CD4-positive, alpha-beta T cell treated with Interleukin-4 for 4 hours (primary cell): ENCODE data around the gene SH3GL2.

ENCODE experiments used
- DNase-seq: peaks from one replicate; pipeline ENCODE4 v3.0.0-alpha.2; 2020

SH3GL2 gene

GRCh38 chr9:17611917-17612316 lies 33.1 kb downstream of the SH3GL2 start:
- no peak for DNase-seq

- no peak for DNase-seq
Measured at GRCh38 chr9:17613758-17614157, 34.9 kb downstream of the SH3GL2 start.

GRCh38 chr9:17614250-17614649 lies 35.4 kb downstream of the SH3GL2 start:
- DNase-seq, result no peak

- DNase-seq, result no peak
Measured at GRCh38 chr9:17614903-17615302, 36.0 kb downstream of the SH3GL2 start.

- DNase-seq, result no peak
Measured at GRCh38 chr9:17622141-17622540, 43.3 kb downstream of the SH3GL2 start.

- no peak for DNase-seq
Measured at GRCh38 chr9:17622749-17623148, 43.9 kb downstream of the SH3GL2 start.

- no peak for DNase-seq
Measured at GRCh38 chr9:17623965-17624364, 45.1 kb downstream of the SH3GL2 start.

- DNase-seq, result no peak
Measured at GRCh38 chr9:17624571-17624970, 45.7 kb downstream of the SH3GL2 start.

GRCh38 chr9:17625644-17626388 lies 47.0 kb downstream of the SH3GL2 start:
- DNase-seq, result no peak

- no peak for DNase-seq
Measured at GRCh38 chr9:17627641-17628040, 48.8 kb downstream of the SH3GL2 start.

- DNase-seq, result no peak
Measured at GRCh38 chr9:17628624-17629023, 49.8 kb downstream of the SH3GL2 start.

- DNase-seq, result no peak
Measured at GRCh38 chr9:17630531-17630949, 51.7 kb downstream of the SH3GL2 start.

GRCh38 chr9:17631396-17631795 lies 52.5 kb downstream of the SH3GL2 start:
- DNase-seq, result no peak

GRCh38 chr9:17632994-17633393 lies 54.1 kb downstream of the SH3GL2 start:
- no peak for DNase-seq

GRCh38 chr9:17635115-17635890 lies 56.4 kb downstream of the SH3GL2 start:
- DNase-seq, result no peak

- no peak for DNase-seq
Measured at GRCh38 chr9:17636349-17636748, 57.5 kb downstream of the SH3GL2 start.

GRCh38 chr9:17636821-17637220 lies 58.0 kb downstream of the SH3GL2 start:
- no peak for DNase-seq

GRCh38 chr9:17637229-17637628 lies 58.4 kb downstream of the SH3GL2 start:
- DNase-seq, result no peak

GRCh38 chr9:17648516-17648915 lies 69.7 kb downstream of the SH3GL2 start:
- no peak for DNase-seq

GRCh38 chr9:17651725-17652124 lies 72.9 kb downstream of the SH3GL2 start:
- DNase-seq, result no peak

- DNase-seq, result no peak
Measured at GRCh38 chr9:17653947-17654465, 75.1 kb downstream of the SH3GL2 start.

- DNase-seq, result no peak
Measured at GRCh38 chr9:17656889-17657288, 78.0 kb downstream of the SH3GL2 start.

- DNase-seq, result no peak
Measured at GRCh38 chr9:17658237-17658636, 79.4 kb downstream of the SH3GL2 start.

GRCh38 chr9:17660158-17660557 lies 81.3 kb downstream of the SH3GL2 start:
- DNase-seq, result no peak
